SK-N-SH (cell line): Measurements from ENCODE around the gene RNF212. TPM values are rescaled to one million over a fixed set of nuclear protein-coding genes. Genes with fewer than 3 reads are reported as not detected.

Source experiments
- CTCF ChIA-PET: fragments of 300-600, 350-600 bp; formaldehyde crosslinking; extraction: SDS; loops from one replicate; lab custom pipeline; 2021; lab: Yijun Ruan, JAX
- POLR2A ChIA-PET: fragments of 350-600 bp; sonication (Branson Sonifier 250); formaldehyde crosslinking; extraction: SDS; loops from one replicate; lab custom pipeline; 2020; ENCODE audit warnings: antibody characterized with exemption, inconsistent platforms; lab: Yijun Ruan, JAX
- DNase-seq: peaks from one replicate; pipeline ENCODE4 v3.0.0; 2012
- H2AFZ ChIP-seq: fragments of 200-600 bp; sonication (generic); 2 replicates; pipeline ENCODE4 v1.8.1; 2016; ENCODE audit warnings: antibody characterized with exemption, mild to moderate bottlenecking, low read depth
- H3F3A ChIP-seq: fragments of 200-600 bp; sonication (generic); replicated peaks from 2 replicates; pipeline ENCODE3; 2016; ENCODE audit warnings: antibody characterized with exemption, mild to moderate bottlenecking; ENCODE audit not compliant: insufficient read depth
- H3K27ac ChIP-seq, 2 experiments: fragments of 200-500 bp in 1 of 2; fragments of 200-600 bp in 1 of 2; sonication (Bioruptor generic) in 1 of 2; sonication (generic), shearing (Covaris generic) in 1 of 2; 2 replicates each; pipeline versions ENCODE4 v1.5.1 to v1.6.1; 2014 to 2016; ENCODE audit warnings: low read depth in 2 of 2, inconsistent platforms in 1 of 2, low read length in 1 of 2, mild to moderate bottlenecking in 1 of 2, mixed read lengths in 1 of 2
- H3K27me3 ChIP-seq: fragments of 200-600 bp; sonication (generic), shearing (Covaris generic); 2 replicates; pipeline ENCODE4 v1.6.1; 2016; ENCODE audit warnings: mixed run types; ENCODE audit not compliant: insufficient read depth
- H3K36me3 ChIP-seq, 2 experiments: fragments of 200-500 bp in 1 of 2; fragments of 200-600 bp in 1 of 2; sonication (Bioruptor generic) in 1 of 2; sonication (generic) in 1 of 2; replicated peaks in 1 of 2; 2 replicates each; pipeline versions ENCODE3 to v1.5.1; 2014 to 2016; ENCODE audit warnings: low read length in 1 of 2, mild to moderate bottlenecking in 1 of 2; ENCODE audit not compliant: insufficient read depth in 2 of 2, control insufficient read depth in 1 of 2
- H3K4me1 ChIP-seq, 2 experiments: fragments of 200-500 bp in 1 of 2; fragments of 200-600 bp in 1 of 2; sonication (Bioruptor generic) in 1 of 2; sonication (generic), shearing (Covaris generic) in 1 of 2; 2 replicates each; pipeline versions ENCODE4 v1.5.1 to v1.6.1; 2014 to 2016; ENCODE audit warnings: low read depth in 1 of 2, low read length in 1 of 2, mixed run types in 1 of 2; ENCODE audit not compliant: insufficient read depth in 2 of 2, control insufficient read depth in 1 of 2
- H3K4me2 ChIP-seq: fragments of 200-600 bp; sonication (generic), shearing (Covaris generic); 2 replicates; pipeline ENCODE4 v1.6.1; 2017; ENCODE audit warnings: mixed run types
- H3K4me3 ChIP-seq, 2 experiments: fragments of 200-500 bp in 1 of 2; fragments of 200-600 bp in 1 of 2; sonication (Bioruptor generic) in 1 of 2; sonication (generic), shearing (Covaris generic) in 1 of 2; 2 replicates each; pipeline versions ENCODE4 v1.5.1 to v1.8.1; 2014 to 2016; ENCODE audit warnings: low read depth in 2 of 2, inconsistent platforms in 1 of 2, low read length in 1 of 2, mild to moderate bottlenecking in 1 of 2, mixed read lengths in 1 of 2, moderate library complexity in 1 of 2
- H3K79me2 ChIP-seq: fragments of 200-600 bp; sonication (generic); 2 replicates; pipeline ENCODE4 v1.8.1; 2017; ENCODE audit warnings: mild to moderate bottlenecking; ENCODE audit not compliant: insufficient read depth
- H3K9ac ChIP-seq: fragments of 200-600 bp; sonication (generic); 2 replicates; pipeline ENCODE4 v1.6.1; 2017; ENCODE audit warnings: mixed run types
- H3K9me2 ChIP-seq: fragments of 200-600 bp; sonication (generic); 2 replicates; pipeline ENCODE4 v1.6.1; 2017; ENCODE audit warnings: mixed run types
- H3K9me3 ChIP-seq: fragments of 200-600 bp; sonication (generic); 2 replicates; pipeline ENCODE4 v1.6.1; 2017; ENCODE audit warnings: mixed run types, mild to moderate bottlenecking, moderate library complexity
- H4K20me1 ChIP-seq: fragments of 200-600 bp; sonication (generic); 2 replicates; pipeline ENCODE4 v1.6.1; 2017; ENCODE audit warnings: mild to moderate bottlenecking, mixed run types; ENCODE audit not compliant: insufficient read depth
- ELF1 ChIP-seq: IDR thresholded peaks from 2 replicates; pipeline ENCODE4 v1.4.0; 2012
- FOSL2 ChIP-seq: IDR thresholded peaks from 2 replicates; pipeline ENCODE4 v1.4.0; 2012; ENCODE audit warnings: low read depth, mild to moderate bottlenecking, moderate library complexity, borderline replicate concordance
- FOXM1 ChIP-seq: IDR thresholded peaks from 2 replicates; pipeline ENCODE4 v1.4.0; 2012; ENCODE audit warnings: low read depth, mild to moderate bottlenecking
- GABPA ChIP-seq: IDR thresholded peaks from 2 replicates; pipeline ENCODE4 v1.4.0; 2012; ENCODE audit warnings: low read depth, mild to moderate bottlenecking
- NRF1 ChIP-seq: IDR thresholded peaks from 2 replicates; pipeline ENCODE4 v1.6.1; 2012; ENCODE audit warnings: low read depth, mild to moderate bottlenecking, low read length
- POLR2AphosphoS5 ChIP-seq: IDR thresholded peaks from 2 replicates; pipeline ENCODE4 v1.6.1; 2012; ENCODE audit warnings: low read depth, low read length
- RAD21 ChIP-seq: IDR thresholded peaks from 2 replicates; pipeline ENCODE4 v1.6.1; 2012; ENCODE audit warnings: mild to moderate bottlenecking, low read length
- REST ChIP-seq: IDR thresholded peaks from 2 replicates; pipeline ENCODE4 v1.6.1; 2012; ENCODE audit warnings: mild to moderate bottlenecking, low read depth, low read length, moderate library complexity
- RFX5 ChIP-seq: IDR thresholded peaks from 2 replicates; pipeline ENCODE4 v1.6.1; 2012; ENCODE audit warnings: mild to moderate bottlenecking, improper control_type of control experiment, low read length
- SIN3A ChIP-seq: IDR thresholded peaks from 2 replicates; pipeline ENCODE4 v1.6.1; 2012; ENCODE audit warnings: low read depth, mild to moderate bottlenecking, low read length, moderate library complexity, borderline replicate concordance
- TAF1 ChIP-seq: IDR thresholded peaks from 2 replicates; pipeline ENCODE4 v1.6.1; 2012; ENCODE audit warnings: low read depth, mild to moderate bottlenecking, low read length, moderate library complexity, borderline replicate concordance
- USF1 ChIP-seq: IDR thresholded peaks from 2 replicates; pipeline ENCODE4 v1.4.0; 2012; ENCODE audit warnings: low read depth, borderline replicate concordance
- WGBS: methylation state at CpG from one replicate; pipeline ENCODE4 v1.1.6; 2017; ENCODE audit warnings: low lambda C conversion rate; 5-methylcytosine and 5-hydroxymethylcytosine counted together
- polyA plus RNA-seq, 3 experiments: library from polyadenylated mRNA; depleted of rRNA; stranded (reverse); fragments of >200 nt; gene quantifications; 2 replicates each; pipeline ENCODE4 v1.2.3, GENCODE V29; 2012
- TF ChIP-seq, protein P1 (sequence below): fragments of 200-600 bp; sonication (generic); IDR thresholded peaks from 2 replicates; pipeline ENCODE4 v1.6.1; 2017; ENCODE audit warnings: antibody characterized with exemption, mild to moderate bottlenecking, moderate library complexity

RNF212 gene
- polyA plus RNA-seq, 1 of the 3 experiments (the other 2 are of a cell fraction): 7.0 TPM

DNA sequence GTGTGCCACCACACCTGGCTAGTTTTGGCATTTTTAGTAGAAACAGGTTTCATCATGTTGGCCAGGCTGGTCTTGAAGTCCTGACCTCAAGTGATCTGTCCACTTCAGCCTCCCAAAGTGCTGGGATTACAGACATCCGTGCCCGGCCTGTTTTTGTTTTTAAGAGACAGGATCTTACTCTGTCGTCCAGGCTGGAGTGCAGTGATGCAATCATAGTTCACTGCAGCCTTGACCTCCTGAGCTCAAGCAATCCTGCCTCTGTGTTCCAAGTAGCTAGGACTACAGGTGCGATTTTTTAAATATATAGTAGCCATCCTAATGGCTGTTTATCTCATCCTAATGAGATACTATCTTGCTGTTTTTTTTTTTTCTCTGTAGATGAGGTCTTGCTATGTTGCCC lies 47.6 kb downstream of the RNF212 start:
- Histone ChIP-seq H3K9me3 (no peaks in the 10 kb centered on the region), H3F3A (no peaks in the 10 kb centered on the region), H3K4me3 (no peak overlapping the region), H3K27ac (no peak overlapping the region), H3K4me2 (no peak overlapping the region), H3K9me2 (no peaks in the 10 kb centered on the region), H3K4me1 (no peaks in the 10 kb centered on the region), H3K36me3 (no peaks in the 10 kb centered on the region), H4K20me1 (no peaks in the 10 kb centered on the region), H3K9ac (no peak overlapping the region), H3K27me3 (peaks cover 41% of the 10 kb centered on the region), H3K79me2 (no peaks in the 10 kb centered on the region), H2AFZ (no peak overlapping the region)
- TF ChIP-seq FOXM1 (no peak), RAD21 (no peak), POLR2AphosphoS5 (no peak), GABPA (no peak), FOSL2 (no peak), NRF1 (no peak), USF1 (no peak), REST (no peak), RFX5 (no peak), TAF1 (no peak), SIN3A (no peak), ELF1 (no peak)
- TF ChIP-seq, protein P1, sequence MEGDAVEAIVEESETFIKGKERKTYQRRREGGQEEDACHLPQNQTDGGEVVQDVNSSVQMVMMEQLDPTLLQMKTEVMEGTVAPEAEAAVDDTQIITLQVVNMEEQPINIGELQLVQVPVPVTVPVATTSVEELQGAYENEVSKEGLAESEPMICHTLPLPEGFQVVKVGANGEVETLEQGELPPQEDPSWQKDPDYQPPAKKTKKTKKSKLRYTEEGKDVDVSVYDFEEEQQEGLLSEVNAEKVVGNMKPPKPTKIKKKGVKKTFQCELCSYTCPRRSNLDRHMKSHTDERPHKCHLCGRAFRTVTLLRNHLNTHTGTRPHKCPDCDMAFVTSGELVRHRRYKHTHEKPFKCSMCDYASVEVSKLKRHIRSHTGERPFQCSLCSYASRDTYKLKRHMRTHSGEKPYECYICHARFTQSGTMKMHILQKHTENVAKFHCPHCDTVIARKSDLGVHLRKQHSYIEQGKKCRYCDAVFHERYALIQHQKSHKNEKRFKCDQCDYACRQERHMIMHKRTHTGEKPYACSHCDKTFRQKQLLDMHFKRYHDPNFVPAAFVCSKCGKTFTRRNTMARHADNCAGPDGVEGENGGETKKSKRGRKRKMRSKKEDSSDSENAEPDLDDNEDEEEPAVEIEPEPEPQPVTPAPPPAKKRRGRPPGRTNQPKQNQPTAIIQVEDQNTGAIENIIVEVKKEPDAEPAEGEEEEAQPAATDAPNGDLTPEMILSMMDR: no peak
- ChIA-PET POLR2A (no interaction called here), CTCF (interaction anchor here (1.2 kb wide), 1 partner anchor 290 kb away, joined by 3 read pairs; no protein-coding TSS in a partner anchor)
- no peak for DNase-seq
- WGBS: 5% methylated on average over 4 of the region's 4 CpGs
